Ishikawa (cell line): ENCODE measurements around the gene SOX6.

ENCODE experiments used
- EP300 ChIP-seq: IDR thresholded peaks from 2 replicates; pipeline ENCODE4 v1.6.1; 2012; ENCODE audit warnings: borderline replicate concordance
- RAD21 ChIP-seq: IDR thresholded peaks from 2 replicates; pipeline ENCODE4 v1.6.1; 2012; ENCODE audit warnings: low read depth
- YY1 ChIP-seq: IDR thresholded peaks from 2 replicates; pipeline ENCODE4 v1.6.1; 2012; ENCODE audit warnings: low read depth

DNA sequence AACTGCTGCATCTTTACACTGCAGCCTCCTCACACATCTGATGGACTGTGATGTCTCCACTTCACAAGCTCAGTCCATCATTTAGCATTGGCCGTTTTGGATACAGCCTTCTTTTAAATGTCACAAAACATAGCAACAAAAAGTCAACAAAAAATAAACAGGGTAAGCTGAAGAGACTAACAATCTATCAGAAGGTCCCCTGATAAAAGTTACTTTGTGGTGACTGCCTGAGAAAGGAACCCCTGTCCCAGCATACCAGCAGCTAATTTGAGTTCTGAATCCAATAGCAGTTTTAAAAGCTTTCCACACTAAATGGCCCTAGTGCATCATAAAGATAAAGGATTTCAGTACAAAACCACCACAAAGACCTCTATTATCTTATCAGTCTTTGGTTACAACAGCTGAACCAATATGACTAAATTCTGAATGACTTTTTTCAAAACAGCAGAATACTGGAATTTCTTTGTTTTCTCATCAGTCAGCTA lies 162.4 kb downstream of the SOX6 start:
- no peak for TF ChIP-seq EP300
- TF ChIP-seq YY1 = no peak
- TF ChIP-seq RAD21 = no peak
